HG03378 (cell line): ENCODE data around the gene MSLN.
"Not testable (repeated sequence)": the region's sequence is repeated elsewhere in the genome, so short reads cannot be mapped to it uniquely, and the experiment has no call there.

ENCODE experiments used
- ATAC-seq: cut with Tn5 transposase; IDR thresholded peaks from one replicate; pipeline ENCODE4 v1.9.1; 2021; ENCODE audit warnings: mild to moderate bottlenecking, moderate library complexity; ENCODE audit not compliant: unreplicated experiment

Gene MSLN

DNA sequence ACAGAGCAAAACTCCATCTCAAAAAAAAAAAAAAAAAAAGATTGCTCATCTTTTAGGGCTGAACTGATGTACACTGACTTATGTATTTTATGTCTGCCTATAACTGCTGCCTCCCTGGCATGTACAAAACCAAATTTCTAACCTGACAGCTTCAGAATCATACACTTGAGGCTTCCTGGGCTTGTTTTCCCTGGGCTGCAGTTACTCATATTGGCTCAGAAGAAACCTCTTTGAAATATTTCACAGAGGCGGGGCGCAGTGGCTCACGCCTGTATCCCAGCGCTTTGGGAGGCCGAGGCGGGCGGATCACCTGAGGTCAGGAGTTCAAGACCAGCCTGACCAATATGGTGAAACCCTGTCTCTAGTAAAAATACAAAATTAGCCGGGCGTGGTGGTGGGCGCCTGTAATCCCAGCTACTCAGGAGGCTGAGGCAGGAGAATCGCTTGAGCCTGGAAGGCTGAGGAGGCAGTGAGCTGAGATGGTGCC, 6.4 kb upstream of the MSLN start:
- not testable (repeated sequence) for ATAC-seq

DNA sequence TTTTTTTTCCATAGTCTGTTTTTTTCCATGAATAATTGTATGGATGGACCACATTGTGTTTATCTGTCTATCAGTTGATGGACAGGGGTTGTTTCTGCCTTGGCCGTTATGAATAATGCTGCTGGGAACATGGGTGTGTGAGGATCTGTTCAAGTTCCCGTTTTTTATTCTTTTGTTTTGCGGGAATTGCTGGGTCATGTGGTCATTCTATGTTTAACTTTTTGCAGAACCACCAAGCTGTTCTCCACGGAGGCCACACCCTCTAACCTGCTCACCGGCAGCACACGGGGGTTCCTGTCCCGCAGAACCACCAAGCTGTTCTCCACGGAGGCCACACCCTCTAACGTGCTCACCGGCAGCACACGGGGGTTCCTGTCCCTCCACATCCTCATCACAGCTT, 5.9 kb upstream of the MSLN start:
- ATAC-seq = no peak

DNA sequence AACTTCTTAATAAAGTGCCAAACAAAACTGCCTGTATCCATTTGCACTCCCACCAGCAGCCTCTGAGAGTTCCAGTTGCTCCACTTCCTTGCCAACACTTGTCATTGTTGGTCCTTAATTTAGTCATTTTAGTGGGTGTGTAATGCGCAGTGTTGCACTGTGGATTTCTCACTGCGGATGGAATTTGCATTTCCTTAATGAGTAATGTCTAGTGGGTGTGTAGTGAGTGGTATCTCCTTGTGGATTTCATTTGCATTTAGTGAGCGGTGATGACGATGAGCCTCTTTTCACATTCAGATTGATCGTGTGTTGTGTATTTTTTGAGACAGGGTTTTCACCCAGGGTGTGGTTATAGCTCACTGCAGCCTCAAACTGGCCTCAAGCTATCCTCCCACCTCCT, 4.1 kb upstream of the MSLN start:
- no peak for ATAC-seq

DNA sequence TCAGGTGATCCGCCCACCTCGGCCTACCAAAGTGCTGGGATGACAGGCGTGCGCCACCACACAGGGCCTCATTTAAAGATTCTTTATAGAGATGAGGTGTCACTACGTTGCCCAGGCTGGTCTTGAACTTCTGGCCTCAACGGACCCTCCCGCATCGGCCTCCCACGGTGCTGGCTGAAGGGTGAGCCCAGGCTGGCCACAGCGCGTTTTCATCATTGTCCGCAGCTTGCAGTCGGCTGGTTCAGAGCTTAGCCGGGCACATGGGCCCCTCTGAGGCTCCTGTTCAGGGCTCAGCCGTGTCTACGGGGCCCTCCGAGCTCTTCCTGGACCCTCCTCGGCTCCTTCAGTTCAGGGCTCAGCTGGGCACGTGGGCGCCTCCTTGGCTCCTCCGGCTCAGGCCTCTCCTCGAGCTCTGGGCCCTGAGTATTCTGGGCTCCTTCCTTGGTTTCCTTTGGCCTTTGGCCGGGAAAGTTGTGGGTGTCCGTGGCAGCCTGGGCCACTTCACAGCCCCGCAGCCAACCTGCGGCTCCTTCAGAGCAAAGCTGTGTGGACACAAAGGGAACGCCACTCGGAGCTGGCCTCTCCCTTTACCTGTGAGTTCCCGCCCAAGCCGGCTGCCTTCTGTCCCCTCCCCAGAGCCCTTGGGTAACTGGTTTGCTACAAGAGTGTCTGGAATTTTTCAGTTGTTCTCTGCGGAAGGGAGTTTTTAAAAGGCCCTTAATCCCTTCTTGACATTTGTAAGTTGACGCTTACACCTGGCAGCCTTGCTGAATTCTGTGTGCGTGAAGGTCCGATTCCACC, 1.2 kb upstream of the MSLN start:
- ATAC-seq = no peak

DNA sequence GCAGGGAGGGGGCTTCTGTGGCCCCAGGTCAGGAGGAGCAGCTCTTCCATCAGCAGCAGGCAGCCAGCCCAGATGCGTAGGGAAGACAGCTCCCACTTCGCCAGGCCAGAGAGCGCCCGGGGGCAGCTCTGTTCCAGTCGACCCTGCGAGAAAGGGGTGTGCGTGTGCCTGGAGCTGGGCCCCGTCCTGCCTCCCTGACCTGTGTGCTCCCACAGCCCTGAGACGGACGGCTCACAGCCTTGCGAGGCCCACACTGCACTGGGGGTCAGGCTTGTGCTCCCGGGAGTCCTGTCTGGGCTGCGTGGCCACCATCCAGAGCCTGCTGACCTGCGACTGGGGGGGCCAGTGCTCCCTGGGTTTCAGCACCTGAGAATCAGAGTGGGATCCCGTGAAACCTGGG, 469 bp upstream of the MSLN start:
- ATAC-seq = no peak

DNA sequence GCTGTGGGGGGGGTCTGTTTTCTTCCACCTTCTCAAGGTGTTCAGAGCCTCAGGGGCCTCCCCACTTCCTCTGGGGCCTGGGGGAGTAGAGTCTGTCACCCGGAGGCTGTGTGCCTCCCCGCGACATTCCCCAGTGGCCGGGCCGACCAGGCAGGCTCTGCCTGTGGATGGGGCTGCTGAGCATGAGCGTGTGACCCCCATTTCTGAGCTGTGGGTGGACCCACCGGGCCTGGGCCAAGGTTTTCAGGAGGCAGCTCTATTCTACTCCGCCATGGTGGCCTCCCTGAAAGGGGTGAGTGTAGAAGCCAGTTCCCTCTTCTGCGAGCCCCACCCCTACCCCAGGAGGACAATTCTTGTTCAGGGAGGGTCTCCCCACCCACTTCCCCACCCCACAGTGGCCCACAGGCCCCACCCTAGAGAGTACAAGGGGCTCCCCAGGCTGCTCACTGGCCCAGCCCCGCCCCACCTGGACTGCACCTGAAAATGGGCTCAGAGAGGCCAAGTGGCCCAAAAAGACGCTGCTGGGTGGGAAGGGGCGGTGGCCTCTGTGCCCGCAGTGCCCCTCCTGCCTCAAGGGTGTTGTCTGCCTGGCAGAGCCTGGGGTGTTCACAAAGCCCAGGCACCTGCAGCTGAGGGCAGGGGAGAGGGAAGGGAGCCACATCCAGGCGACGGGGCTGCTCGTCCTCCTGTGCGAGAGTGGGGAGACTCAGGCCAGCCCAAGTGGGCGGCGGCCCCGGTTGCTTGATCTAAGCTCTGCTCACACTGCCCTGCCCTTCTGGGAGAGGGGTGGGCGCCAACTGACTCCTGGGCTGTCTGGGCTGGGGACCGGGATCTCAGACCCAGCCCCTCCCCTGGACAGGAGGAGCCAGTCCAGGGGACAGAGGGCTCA, 1.3 kb downstream of the MSLN start:
- ATAC-seq = no peak

DNA sequence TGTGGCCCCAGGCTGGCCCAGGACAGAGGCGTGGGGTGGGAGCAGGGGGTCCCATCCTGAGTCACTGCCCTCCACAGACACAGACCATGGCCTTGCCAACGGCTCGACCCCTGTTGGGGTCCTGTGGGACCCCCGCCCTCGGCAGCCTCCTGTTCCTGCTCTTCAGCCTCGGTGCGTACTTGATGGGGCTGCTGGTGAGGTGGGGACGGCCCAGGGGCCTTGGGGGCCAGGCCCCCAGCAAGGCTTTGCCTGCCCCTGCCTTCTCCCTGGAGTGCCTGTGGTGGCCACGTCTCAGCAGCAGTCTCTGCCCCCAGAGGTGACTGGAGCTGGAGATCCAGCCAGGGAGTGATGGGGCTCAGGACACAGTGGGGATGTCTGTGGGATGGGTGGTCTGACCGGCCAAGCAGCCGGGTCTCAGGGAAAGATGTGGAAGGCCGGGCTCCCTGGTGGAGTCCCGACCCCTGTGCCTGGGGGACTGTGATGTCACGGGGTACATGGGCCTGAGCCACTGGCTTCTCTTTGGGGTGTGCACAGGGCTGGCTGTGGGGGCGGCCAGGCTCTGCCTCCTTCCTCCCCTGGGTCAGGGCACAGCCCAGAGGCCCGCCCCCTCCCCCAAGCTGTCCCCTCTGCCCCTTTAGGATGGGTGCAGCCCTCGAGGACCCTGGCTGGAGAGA, 2.2 kb downstream of the MSLN start:
- ATAC-seq = no peak

DNA sequence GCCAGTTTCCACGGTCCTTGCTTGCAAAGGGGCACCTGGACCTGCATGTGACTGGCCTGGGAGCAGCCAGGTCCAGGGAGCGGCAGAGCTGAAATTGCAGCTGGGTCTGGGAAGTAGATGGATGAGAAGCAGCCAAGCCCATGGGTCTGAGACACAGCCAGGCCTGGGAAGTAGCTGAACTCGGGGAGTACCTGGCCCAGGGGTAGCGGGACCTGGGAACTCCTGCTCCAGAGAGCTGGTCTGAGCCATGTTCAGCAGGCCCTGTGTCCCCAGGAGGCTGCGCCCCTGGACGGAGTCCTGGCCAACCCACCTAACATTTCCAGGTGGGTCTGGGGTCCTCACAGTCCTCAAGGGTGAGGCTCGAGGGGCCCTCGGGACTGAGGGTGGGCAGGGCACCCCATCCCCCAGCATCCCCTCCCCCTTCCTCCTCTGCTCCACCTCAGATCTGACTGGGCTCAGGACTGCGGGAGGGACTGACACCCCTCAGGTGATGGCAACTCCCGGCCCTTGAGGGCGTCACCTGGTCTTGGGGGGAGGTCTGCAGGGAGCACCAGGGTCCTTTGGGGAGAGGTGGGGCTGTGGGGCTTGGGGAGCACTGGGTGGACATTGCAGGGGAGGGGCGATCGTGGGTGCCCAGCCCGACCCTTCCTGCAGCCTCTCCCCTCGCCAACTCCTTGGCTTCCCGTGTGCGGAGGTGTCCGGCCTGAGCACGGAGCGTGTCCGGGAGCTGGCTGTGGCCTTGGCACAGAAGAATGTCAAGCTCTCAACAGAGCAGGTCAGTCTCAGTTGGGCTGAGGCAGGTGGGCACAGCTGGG, 3.0 kb downstream of the MSLN start:
- ATAC-seq = no peak

DNA sequence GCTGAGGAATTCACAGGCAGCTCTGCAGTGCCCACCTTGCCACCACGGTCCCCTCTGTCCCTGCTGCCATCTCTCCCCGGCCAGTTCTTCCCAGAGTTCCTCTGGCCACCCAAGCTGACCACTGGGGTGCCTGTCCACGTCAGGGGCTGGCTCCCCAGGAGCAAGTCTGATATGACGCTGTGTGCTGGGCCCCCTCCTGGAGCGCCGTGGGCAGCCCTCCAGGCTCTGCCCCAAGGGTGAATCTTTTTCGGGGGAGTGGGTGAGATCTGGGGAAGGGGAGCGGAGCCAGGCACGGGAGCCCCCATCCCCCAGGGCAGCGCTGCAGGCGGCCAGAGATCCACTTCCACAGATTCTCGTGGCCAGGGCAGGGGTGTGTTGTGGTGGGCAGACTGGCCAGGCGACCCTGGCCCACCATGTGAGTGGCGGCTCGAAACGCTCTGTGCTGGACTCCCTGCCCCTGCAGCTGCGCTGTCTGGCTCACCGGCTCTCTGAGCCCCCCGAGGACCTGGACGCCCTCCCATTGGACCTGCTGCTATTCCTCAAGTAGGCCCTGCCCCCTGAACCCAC, 3.7 kb downstream of the MSLN start:
- no peak for ATAC-seq

DNA sequence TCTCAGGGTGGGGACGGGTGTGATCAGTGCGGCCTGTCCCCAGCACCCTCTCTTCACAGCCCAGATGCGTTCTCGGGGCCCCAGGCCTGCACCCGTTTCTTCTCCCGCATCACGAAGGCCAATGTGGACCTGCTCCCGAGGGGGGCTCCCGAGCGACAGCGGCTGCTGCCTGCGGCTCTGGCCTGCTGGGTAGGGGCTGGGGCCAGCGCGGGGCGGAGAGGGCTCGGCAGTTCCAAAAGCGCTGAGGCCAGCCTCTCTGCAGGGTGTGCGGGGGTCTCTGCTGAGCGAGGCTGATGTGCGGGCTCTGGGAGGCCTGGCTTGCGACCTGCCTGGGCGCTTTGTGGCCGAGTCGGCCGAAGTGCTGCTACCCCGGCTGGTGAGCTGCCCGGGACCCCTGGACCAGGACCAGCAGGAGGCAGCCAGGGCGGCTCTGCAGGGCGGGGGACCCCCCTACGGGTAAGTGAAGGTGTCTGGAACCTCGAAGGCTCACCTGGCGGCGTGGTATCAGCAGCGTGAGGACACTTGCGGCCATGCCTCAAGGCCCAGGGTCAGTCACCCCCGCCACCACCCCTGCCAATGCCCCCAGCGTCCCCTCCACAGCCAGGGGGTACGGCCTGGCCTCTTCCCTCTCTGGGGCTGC, 4.4 kb downstream of the MSLN start:
- no peak for ATAC-seq

DNA sequence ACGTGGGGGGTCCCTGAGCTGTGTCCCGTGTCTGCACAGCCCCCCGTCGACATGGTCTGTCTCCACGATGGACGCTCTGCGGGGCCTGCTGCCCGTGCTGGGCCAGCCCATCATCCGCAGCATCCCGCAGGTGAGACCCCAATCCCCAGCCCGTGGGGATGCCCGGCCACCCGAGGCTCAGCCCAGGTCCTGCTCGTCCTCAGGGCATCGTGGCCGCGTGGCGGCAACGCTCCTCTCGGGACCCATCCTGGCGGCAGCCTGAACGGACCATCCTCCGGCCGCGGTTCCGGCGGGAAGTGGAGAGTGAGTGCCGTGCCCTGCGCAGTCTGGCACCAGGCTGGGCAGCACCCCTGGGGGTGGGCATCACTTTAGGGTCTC, 4.9 kb downstream of the MSLN start:
- ATAC-seq = no peak

DNA sequence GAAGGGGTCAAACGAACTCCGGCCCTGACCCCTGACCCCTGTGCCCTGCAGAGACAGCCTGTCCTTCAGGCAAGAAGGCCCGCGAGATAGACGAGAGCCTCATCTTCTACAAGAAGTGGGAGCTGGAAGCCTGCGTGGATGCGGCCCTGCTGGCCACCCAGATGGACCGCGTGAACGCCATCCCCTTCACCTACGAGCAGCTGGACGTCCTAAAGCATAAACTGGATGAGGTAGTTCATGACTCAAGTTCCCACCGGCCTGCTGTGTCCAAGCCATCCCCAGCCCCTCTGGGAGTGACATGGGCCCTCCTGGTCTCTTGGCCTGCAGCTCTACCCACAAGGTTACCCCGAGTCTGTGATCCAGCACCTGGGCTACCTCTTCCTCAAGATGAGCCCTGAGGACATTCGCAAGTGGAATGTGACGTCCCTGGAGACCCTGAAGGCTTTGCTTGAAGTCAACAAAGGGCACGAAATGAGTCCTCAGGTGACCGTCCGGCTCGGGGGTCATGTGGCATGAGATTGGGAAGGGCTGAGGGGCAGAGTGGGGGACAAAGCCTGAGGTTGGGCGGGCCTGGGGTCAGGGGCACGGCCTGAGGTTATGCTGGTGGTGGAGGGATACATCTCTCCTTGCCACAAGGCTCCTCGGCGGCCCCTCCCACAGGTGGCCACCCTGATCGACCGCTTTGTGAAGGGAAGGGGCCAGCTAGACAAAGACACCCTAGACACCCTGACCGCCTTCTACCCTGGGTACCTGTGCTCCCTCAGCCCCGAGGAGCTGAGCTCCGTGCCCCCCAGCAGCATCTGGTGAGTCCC, 5.7 kb downstream of the MSLN start:
- no peak for ATAC-seq

DNA sequence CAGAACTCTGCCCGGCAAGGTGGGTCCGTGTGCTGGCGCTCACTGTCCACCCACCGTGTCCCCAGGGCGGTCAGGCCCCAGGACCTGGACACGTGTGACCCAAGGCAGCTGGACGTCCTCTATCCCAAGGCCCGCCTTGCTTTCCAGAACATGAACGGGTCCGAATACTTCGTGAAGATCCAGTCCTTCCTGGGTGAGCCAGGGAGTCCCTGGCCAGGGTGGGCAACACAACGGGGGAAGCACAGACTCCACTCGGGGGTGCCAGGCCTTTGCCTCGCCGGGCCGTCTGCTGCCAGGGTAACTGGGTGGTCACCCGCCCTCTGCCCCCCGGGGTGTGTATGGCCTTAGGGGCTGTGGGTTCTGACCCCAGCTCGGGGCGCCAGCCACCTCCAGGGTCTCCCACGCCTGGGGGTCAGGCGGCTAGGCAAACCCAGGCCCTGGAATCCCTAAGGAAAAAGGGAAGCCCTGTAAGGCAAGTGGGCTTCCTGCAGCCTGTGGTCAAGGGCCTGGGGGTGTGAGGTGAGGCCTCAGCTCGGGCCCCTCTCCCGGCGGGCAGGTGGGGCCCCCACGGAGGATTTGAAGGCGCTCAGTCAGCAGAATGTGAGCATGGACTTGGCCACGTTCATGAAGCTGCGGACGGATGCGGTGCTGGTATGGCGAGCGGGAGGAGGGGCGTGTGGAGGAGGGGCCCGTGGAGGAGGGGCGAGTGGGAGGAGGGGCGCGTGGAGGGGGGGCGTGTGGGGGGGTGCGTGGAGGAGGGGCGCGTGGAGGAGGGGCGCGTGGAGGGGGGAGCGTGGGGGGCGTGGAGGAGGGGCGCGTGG, 6.5 kb downstream of the MSLN start:
- ATAC-seq = no peak

DNA sequence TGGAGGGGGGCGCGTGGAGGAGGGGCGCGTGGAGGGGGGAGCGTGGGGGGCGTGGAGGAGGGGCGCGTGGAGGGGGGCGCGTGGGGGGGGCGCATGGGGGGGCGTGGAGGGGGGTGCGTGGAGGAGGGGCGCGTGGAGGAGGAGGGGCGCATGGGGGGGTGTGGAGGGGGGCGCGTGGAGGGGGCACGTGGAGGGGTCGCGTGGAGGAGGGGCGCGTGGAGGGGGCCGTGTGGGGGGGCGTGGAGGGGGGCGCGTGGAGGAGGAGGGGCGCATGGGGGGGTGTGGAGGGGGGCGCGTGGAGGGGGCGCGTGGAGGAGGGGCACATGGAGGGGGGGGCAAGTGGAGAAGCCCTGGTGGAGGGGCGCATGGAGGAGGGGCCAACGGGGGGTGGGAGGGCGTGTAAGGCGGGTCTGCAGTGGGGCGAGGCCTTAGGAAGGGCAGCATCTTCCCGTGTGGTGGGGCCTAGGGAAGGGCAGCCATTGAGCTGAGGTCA, 7.3 kb downstream of the MSLN start:
- no peak for ATAC-seq

DNA sequence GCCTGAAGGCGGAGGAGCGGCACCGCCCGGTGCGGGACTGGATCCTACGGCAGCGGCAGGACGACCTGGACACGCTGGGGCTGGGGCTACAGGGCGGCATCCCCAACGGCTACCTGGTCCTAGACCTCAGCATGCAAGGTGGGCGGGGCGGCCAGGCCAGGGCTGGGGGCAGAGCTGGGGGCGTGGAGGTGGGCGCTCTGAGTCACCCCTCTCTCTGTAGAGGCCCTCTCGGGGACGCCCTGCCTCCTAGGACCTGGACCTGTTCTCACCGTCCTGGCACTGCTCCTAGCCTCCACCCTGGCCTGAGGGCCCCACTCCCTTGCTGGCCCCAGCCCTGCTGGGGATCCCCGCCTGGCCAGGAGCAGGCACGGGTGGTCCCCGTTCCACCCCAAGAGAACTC, 7.9 kb downstream of the MSLN start:
- no peak for ATAC-seq

DNA sequence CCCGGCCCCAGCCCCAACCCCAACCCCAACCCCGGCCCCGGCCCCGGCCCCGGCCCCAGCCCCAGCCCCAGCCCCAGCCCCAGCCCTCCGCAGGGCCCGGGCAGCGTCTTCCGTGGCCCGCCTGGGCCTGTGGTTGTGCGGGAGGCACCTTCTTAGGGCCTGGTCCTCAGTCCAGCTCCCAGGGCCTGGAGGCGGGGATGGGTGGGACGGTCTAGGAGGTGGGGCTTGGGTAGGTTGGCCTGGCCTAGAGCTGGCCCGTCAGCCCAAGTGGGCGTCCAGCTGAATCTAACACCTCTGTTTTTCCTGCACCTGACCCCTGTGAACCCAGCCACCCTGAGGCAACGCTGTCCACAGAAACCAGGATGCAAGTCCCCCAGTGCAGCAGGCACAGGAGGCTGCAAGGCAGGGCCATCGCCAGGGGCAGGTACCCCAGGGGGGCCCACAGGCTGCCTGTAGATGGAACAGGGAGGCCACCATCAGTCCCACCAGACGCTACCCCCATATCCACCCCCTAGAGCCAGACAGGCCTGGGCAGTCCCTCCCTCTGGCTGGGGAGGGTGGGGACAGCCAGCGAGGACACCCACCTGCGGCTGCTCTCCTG, 8.8 kb downstream of the MSLN start:
- ATAC-seq = no peak

DNA sequence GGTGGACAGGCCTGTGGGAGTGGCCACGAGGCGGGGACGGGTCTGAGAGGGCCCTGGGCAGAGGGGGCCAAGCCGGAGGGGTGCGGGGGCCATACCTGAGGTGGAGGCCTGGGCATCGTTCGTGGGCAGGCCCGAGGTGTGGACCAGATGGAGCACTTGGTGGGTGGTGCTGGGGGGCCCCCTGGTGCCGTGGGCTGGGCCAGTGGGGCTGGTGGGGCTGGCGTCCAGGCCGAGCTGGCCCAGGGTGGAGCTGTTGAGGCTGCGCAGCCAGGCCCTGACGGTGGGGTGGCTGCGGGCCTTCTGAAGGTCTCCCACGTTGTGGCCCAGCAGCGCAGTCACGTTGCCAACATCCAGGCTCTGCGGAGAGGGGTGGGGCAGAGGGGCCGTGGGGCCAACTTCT, 9.4 kb downstream of the MSLN start:
- no peak for ATAC-seq

DNA sequence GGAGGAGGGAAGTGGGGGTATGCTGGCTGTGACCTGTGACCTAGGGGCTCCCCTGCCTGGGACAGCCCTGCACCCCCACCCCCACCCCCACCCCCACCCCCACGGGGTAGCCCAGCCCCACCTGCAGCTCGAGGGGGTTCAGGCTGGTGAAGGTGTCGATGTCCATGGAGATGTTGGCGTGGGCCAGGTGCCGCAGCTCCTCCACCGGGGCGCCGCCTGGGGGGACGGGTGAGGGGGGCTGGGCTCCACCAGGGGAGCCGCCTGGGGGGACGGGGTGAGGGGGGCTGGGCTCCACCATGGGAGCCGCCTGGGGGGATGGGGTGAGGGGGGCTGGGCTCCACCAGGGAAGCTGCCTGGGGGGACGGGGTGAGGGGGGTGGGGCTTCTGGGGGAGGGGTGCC, 9.9 kb downstream of the MSLN start:
- ATAC-seq = no peak
